Fibroblast of upper back skin (primary cell): Measurements from ENCODE around the gene TADA2A.

Source experiments
- DNase-seq: peaks from one replicate; pipeline ENCODE4 v3.0.0-alpha.2; 2013

The TADA2A gene, protein sequence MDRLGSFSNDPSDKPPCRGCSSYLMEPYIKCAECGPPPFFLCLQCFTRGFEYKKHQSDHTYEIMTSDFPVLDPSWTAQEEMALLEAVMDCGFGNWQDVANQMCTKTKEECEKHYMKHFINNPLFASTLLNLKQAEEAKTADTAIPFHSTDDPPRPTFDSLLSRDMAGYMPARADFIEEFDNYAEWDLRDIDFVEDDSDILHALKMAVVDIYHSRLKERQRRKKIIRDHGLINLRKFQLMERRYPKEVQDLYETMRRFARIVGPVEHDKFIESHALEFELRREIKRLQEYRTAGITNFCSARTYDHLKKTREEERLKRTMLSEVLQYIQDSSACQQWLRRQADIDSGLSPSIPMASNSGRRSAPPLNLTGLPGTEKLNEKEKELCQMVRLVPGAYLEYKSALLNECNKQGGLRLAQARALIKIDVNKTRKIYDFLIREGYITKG

GRCh38 chr17:37406635-37407461, at the start of gene TADA2A, which contains the start of gene ACACA:
Gene TADA2A (plus strand): TSS chr17:37406886. CDS start chr17:37411366, 4,480 bp downstream.
Gene ACACA (minus strand): TSS chr17:37406836. CDS start chr17:37406299, 537 bp downstream.
- peak; percentile 72 for DNase-seq

DNA sequence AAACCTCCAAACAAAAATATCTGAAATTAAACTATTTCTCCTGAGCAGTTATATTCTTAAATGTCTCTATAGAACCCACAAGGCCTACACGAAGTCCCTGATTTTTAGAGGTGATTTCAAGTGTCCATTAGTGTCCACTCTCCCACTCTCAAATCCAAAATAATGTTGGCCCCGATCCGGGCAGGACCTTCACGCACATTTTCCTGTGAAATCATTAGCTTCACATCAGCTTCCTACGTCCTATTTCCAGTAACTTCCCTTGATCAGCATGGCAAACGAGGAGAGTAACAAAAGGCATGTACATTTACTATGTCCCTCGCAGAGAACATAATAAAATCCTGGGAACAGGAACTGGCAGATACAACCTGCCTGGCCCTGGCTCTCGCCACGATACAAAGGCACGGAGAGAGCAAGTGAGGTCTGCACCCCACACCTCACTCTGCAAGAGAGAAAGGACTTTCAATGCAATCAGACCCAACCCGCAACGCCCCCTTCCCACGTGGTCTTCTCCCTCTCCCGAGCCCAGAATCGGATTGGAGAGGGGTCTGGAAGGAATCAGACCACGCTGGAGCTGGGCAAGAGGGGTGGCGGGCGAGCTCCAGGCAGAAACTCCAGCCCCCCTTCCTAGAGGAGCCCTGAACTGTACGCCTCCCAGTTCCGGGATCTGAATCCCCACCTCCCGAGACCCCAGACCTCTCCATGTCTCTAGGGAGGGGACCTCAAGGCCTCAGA, 48.4 kb upstream of the TADA2A start:
- DNase-seq = peak; percentile 58

DNA sequence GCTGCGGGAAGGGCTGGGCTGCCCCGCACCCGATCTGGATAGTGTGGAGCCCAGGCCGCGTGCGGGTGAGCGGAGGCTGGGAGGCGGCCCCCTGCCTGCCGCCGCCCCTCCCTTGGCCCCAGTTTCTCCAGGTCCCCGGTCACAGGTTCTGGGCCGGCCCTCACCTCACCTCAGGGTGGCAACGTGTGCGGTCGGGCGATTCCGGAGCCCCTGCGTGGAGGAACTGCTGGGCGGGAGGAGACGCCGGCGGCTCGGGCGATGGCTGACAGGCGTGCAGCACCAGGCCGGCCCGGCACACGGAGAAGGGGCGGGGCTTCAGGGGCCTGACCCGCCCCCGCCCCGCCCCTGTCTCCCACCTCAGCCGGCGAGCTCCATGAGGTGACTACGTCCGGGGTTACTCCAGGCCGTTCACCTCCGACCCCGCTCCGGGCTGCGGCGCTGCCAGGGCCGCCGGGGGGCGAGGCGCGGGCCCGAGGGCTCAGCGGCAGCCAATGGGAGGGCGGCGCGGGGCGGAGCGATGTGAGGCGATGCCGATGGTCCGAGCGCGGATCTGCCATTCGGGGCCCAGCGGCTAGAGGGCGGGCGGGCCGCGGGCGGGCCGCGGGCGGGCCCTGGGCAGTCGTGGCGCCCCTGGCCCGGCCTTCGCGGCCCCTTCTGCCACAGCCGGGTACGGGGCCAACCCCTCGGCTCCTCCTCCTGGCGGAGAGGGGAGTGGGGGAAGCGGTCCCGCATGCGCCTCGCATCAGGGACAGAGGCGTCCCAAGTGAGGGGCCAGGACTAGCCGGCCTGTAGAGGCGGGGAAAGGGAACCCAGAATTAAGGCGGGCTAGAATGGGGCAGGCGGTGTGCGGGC, 47.6 kb upstream of the TADA2A start:
- peak; percentile 90 for DNase-seq

DNA sequence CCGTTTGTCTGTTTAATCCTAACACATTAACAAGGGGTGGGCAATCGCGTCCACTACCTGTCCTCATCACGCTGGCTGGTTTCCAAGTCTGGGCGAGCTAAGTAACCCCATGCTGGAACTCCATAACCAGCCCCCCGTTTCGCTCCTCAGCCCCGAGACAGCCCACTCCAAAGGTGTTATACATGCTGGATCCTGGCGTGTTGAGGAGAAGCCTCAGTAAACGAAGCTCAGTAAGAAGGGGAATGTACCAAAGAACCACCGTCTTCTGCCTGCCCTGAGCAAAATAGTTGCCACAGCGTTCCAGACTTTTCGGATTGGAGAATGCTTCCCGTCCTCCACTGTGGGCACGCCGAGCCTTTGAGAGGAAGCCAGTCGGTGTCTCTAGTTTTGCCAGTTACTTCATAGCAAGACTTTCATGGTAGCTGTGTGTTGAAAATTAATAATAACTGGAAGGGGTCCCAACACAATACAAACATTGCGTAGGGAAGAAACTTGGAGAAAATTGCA, 47.0 kb upstream of the TADA2A start:
- no peak for DNase-seq

DNA sequence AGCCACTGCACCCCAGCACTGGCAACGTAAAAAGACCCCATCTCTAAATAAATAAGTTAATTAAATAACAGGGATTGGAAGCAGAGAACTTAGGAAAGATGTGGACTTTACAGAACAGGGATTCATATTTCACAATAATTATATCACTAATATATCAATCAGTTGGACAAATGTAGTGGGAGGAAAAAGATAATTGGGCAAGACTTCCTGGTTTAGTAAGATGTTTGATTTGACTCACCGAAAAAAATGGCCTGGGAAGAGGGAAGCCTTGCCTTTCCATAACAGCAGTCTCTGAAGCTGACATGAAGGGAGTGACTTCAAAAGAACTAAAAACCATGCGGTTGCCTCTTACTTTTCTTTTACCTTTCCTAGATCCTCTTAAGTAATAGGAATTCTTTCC, 46.1 kb upstream of the TADA2A start:
- DNase-seq = no peak

- DNase-seq = no peak
These were observed 45.1 kb upstream of the TADA2A start for GRCh38 chr17:37361543-37361942.

DNA sequence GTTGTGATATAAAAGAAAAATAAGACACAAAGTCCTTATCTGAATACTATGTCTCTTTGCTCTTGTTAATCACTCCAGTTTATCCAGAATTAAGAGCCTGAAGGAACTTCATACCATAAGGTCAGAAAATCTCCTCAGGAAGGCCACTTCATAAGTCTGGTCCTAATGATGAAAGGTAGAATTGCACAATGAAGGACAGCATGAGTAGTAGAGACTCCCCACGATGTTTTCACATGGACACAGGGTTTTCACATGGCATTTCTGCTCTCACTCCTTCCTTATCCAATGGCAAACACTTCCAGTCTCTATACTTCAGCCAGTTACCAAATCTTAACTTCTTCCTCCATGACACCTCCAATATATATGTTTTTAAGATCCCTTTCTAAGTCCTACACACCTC, 41.1 kb upstream of the TADA2A start:
- DNase-seq = no peak

GRCh38 chr17:37368577-37368976, 38.1 kb upstream of the TADA2A start:
- peak; percentile 16 for DNase-seq

DNA sequence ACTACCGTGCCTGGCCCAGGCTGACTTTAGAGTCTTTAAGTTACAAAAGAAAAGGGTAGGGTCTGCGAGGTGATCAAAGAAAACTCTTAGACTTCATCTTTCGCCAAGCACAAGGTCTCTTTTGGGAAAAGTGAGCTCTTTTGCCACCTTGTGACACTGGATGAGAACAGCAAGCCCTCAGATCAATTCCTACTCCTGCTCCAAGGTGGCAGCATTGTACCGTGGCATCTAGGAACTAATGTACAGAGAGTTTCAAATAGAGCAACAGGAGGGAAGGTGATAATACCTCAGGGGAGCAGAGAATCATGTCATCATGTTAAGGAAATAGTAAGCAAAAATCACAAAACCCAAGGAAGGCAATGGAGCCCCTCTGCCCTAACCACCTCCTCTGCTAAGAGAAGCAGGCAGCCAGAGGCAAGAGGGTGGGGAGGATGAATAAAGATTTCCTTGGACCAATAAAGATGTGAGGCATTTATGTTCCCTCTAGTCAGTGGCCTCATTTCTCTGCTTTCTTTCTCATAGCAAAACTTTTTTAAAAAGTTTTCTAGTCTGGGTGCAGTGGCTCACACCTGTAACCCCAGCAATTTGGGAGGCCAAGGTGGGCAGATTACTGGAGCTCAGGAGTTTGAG, 33.0 kb upstream of the TADA2A start:
- peak; percentile 82 for DNase-seq

DNA sequence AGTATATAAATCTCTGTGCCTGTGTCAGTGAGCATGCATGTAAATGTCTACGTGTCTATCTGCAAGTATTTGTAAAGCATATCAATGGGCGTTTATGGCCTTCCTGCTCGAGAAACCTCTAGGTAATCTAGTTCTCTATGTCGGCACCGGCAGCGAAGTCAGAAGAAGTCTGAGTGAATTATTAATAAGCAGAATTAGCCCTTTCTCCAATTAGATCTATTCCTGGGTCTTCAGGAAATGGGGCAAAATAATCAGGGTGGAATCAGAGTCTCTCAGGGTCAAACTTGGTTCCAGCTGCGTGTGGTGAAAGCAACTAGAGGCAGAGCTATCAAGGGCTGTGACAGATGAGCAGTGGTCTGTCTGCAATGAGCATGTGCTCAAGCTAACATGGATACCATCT, 31.0 kb upstream of the TADA2A start, which contains the start of gene C17orf78:
TSS of gene C17orf78 (plus strand) at position 280 of the 400 bp plus-strand sequence. CDS start at position 388, 108 bp downstream.
- DNase-seq = no peak

GRCh38 chr17:37382056-37382455, 24.6 kb upstream of the TADA2A start:
- no peak for DNase-seq

DNA sequence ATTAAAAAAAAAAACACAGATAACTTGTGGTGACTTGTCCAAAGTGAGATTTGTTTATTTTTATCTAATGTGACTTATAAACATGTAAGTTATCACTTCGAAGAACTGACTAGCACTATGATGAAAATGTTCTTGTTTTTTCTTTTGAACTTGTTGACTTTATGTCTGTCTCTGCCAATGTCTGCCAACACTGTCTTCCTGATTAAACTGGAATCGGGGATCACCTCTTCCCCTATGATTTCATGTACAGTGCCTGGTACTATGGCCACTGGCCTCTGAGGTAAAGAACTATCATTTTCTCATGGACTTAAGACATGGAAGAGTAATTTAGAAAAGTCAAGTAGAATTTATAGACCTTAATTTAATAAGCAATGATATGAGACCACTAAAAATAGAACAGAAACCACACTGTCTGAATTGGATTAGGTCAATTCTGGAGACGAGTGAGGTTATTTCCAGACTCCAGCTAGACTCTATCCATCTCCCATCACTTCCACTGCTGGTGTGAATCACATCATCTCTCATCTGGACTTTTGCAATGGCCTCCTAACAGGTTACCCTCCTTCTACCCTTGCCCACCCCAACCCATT, 22.0 kb upstream of the TADA2A start:
- DNase-seq = no peak

GRCh38 chr17:37385474-37385990, 21.2 kb upstream of the TADA2A start:
- DNase-seq = no peak

DNA sequence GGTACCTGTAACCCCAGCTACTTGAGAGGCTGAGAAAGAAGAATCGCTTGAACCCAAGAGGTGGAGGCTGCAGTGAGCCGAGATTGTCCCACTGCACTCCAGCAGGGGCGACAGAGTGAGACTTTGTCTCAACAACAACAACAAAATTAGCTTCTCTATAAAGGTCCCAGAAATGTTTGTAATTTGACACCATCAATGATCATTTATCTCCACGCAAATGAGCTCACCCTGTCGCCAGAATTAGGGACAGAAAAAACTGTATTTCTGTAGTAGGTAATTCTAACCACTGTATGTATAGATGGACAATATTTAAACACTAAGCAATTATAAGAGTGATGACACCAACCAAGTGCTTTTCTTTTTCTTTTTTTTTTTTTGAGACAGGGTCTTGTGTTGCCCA, 20.2 kb upstream of the TADA2A start:
- DNase-seq = no peak

GRCh38 chr17:37388266-37388665, 18.4 kb upstream of the TADA2A start:
- peak; percentile 32 for DNase-seq

- no peak for DNase-seq
These were observed 17.5 kb upstream of the TADA2A start for GRCh38 chr17:37389160-37389559.

GRCh38 chr17:37391146-37391545, 15.5 kb upstream of the TADA2A start:
- peak; percentile 51 for DNase-seq

GRCh38 chr17:37392024-37392590, 14.6 kb upstream of the TADA2A start:
- peak; percentile 76 for DNase-seq

- DNase-seq = no peak
These were observed 13.3 kb upstream of the TADA2A start for GRCh38 chr17:37393352-37393751.

GRCh38 chr17:37399265-37399803, 7.4 kb upstream of the TADA2A start:
- DNase-seq = peak; percentile 21
